ENCODE results near the gene CDH26. TPM values are rescaled to one million over a fixed set of nuclear protein-coding genes. Genes with fewer than 3 reads are reported as not detected.

CDH26 gene
- total and polyA plus RNA-seq, 9 of the 15 experiments (the other 6 are each of a cell fraction or from before 2014, with no cell fraction given), result 0.07 to 0.13 (median 0.10) TPM; not detected in 4

- no peaks in the 10 kb centered on the region for H4K20me1 ChIP-seq (replicated peaks; ENCODE audit: control insufficient read depth, insufficient read depth, low read length)
- no TSS peak for BruUV-seq (replicated peaks)
- H2AFZ ChIP-seq (ENCODE audit: low read depth, low read length), result no peak overlapping the region
- 0% methylated on average over 4 of the region's 4 CpGs for WGBS (ENCODE audit: insufficient coverage, low coverage, missing lambda C conversion rate)
- intact Hi-C loops (cut with micrococcal nuclease), result no loop called here
- CTCF ChIA-PET (ENCODE audit: low intra/inter-chr PET ratio), result interaction anchor here (0.7 kb wide), 1 partner anchor 11 kb away, joined by 3 read pairs; no protein-coding TSS in a partner anchor
- no peak overlapping the region for H3K9ac ChIP-seq (ENCODE audit: insufficient read depth in 1 of 2, low read depth in 2 of 2, low read length in 2 of 2)
- H3K36me3 ChIP-seq (ENCODE audit: control insufficient read depth, insufficient read depth, low read length), result no peaks in the 10 kb centered on the region
- TF ChIP-seq CREB3 (tag; conservative IDR thresholded peaks at IDR 0.05; ENCODE audit: low read depth) (no peak), FOXJ3 (CRISPR knock-in tag; IDR thresholded peaks at IDR 0.05) (no peak), HEY1 (CRISPR knock-in tag; IDR thresholded peaks at IDR 0.05; ENCODE audit: borderline replicate concordance) (no peak), ZNF274 (IDR thresholded peaks at IDR 0.05; ENCODE audit: borderline replicate concordance, low read depth, low read length) (no peak), GABPA (tag; conservative IDR thresholded peaks at IDR 0.05; ENCODE audit: low read depth) (no peak), ZBTB33 (CRISPR knock-in tag; IDR thresholded peaks at IDR 0.05) (no peak), KDM1A (IDR thresholded peaks at IDR 0.05) (no peak), NR3C1 (CRISPR knock-in tag; IDR thresholded peaks at IDR 0.05) (no peak)
- H3K4me1 ChIP-seq (replicated peaks in 1 of 2; ENCODE audit: control insufficient read depth in 2 of 2, insufficient read depth in 2 of 2, low read length in 2 of 2), result peaks cover 5 to 7% of the 10 kb centered on the region in 2 experiments; a peak in 2 of 5 replicates
- H3K4me2 ChIP-seq (ENCODE audit: insufficient read depth, low read length), result no peak overlapping the region
- FAIRE-seq, result no peak
- peaks cover 0 to 30% of the 10 kb centered on the region in 2 experiments; a peak in 2 of 5 replicates for H3K27me3 ChIP-seq (ENCODE audit: control insufficient read depth in 2 of 2, insufficient read depth in 2 of 2, low read length in 2 of 2)
- POLR2A ChIA-PET, result no interaction called here
- in situ Hi-C loops (cut with MboI), result no loop called here
- H3K9me3 ChIP-seq (replicated peaks; ENCODE audit: control insufficient read depth, insufficient read depth, low read depth, low read length), result no peaks in the 10 kb centered on the region
- H3K4me3 ChIP-seq, result no peak overlapping the region
- ATAC-seq, result no peak
- no peaks in the 10 kb centered on the region for H3K79me2 ChIP-seq (ENCODE audit: control insufficient read depth, insufficient read depth, low read length)
- no peak for DNase-seq (ENCODE audit: extremely low read depth in 1 of 4, low spot score in 3 of 4)
- H3K9me1 ChIP-seq (ENCODE audit: control insufficient read depth, insufficient read depth, low read length), result no peaks in the 10 kb centered on the region
- H3K27ac ChIP-seq (ENCODE audit: extremely low read depth, low read depth, low read length), result no peak overlapping the region
These were observed 95.6 kb downstream of the CDH26 start for GRCh38 chr20:60053818-60054190.
